Neutrophil (primary cell): ENCODE measurements around the gene KLF7.

Experiments
- H3K27ac ChIP-seq: fragments of 200-600 bp; sonication (generic); 2 replicates; pipeline ENCODE4 v1.5.1; 2016; ENCODE audit warnings: mild to moderate bottlenecking, moderate library complexity
- H3K27me3 ChIP-seq: fragments of 200-600 bp; sonication (generic); 2 replicates; pipeline ENCODE4 v1.6.0; 2016; ENCODE audit warnings: mild to moderate bottlenecking
- H3K36me3 ChIP-seq: fragments of 200-600 bp; sonication (generic); 2 replicates; pipeline ENCODE4 v1.5.1; 2017
- H3K4me1 ChIP-seq, 2 experiments: fragments of 200-600 bp in 1 of 2; sonication (generic) in 1 of 2; 1 replicate in 1 of 2; 2 replicates in 1 of 2; pipeline versions ENCODE4 v1.5.1 to v1.6.1; 2013 to 2016; ENCODE audit warnings: low read depth in 1 of 2, low read length in 1 of 2, mild to moderate bottlenecking in 1 of 2, moderate library complexity in 1 of 2; ENCODE audit not compliant: control insufficient read depth in 1 of 2, insufficient read depth in 1 of 2
- H3K4me3 ChIP-seq, 2 experiments: fragments of 200-600 bp in 1 of 2; sonication (generic) in 1 of 2; 1 replicate in 1 of 2; 2 replicates in 1 of 2; pipeline ENCODE4 v1.5.1; 2013 to 2016; ENCODE audit warnings: low read depth in 1 of 2, low read length in 1 of 2, mild to moderate bottlenecking in 1 of 2, moderate library complexity in 1 of 2
- H3K9me3 ChIP-seq: fragments of 200-600 bp; sonication (generic); 2 replicates; pipeline ENCODE4 v1.5.1; 2016
- TF ChIP-seq, protein P1 (sequence below): fragments of 200-600 bp; sonication (generic); IDR thresholded peaks from 2 replicates; pipeline ENCODE4 v1.5.1; 2016; ENCODE audit warnings: antibody characterized with exemption

KLF7 gene

DNA sequence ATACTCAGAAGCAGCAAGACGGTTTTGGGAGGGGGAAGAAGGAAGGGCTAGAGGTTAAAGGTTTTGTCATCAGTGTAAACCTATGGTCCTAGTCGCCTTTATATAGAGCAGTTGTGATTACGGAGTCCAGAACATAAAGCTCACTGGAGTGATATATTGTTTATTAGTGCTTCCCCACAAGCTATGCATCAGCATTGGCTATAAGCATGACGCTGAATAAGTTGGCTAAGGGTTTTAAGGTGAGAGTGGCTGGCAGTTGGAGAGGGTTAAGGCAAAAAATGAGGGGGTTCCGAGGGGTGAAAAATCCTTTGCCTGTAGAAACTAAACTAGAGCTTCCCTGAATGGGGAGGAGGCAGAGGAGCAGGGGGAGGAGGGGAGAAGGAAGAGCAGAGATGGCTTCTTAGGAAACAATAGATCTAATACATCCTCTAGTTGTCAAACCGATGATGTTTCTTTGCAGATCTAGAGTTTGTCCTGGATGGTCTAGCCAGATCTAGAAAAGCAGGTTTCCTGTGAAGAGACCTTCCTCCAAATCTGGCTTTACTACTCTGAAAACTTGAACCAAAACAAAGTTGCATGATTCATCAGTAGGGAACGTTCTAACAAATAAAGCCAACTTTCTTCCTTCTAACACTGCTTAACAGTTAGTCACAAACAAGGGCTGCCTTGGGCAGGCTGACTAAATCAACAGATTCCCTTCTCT is 2.5 kb downstream of the KLF7 start:
- Histone ChIP-seq H3K27ac (peak overlapping the region; percentile 99), H3K4me3 (peak overlapping the region; percentile 88 to 93), H3K36me3 (no peaks in the 10 kb centered on the region), H3K4me1 (peaks cover 67 to 77% of the 10 kb centered on the region in 2 experiments), H3K27me3 (no peaks in the 10 kb centered on the region), H3K9me3 (no peaks in the 10 kb centered on the region)
- TF ChIP-seq, protein P1, sequence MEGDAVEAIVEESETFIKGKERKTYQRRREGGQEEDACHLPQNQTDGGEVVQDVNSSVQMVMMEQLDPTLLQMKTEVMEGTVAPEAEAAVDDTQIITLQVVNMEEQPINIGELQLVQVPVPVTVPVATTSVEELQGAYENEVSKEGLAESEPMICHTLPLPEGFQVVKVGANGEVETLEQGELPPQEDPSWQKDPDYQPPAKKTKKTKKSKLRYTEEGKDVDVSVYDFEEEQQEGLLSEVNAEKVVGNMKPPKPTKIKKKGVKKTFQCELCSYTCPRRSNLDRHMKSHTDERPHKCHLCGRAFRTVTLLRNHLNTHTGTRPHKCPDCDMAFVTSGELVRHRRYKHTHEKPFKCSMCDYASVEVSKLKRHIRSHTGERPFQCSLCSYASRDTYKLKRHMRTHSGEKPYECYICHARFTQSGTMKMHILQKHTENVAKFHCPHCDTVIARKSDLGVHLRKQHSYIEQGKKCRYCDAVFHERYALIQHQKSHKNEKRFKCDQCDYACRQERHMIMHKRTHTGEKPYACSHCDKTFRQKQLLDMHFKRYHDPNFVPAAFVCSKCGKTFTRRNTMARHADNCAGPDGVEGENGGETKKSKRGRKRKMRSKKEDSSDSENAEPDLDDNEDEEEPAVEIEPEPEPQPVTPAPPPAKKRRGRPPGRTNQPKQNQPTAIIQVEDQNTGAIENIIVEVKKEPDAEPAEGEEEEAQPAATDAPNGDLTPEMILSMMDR: no peak

DNA sequence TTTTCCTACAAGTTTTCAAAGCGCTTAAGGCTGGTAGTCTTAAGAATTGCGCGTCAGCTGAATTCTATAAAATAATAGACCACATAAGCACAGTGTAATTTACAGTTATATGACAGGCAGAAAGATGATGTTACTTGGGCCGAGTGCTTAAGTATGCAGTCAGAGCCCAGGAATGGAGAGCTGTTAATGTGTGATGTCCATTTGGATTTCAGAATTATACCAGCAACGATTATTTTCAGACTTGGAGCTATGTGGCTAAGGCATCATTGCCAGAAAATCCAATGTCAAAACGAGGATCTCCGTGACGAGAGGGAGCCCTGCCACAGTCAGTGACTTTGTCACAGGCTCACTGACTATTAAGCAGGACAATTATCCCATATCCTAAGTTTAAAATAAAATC is 3.4 kb downstream of the KLF7 start:
- H3K4me1 ChIP-seq: peaks cover 67 to 77% of the 10 kb centered on the region in 2 experiments
- H3K36me3 ChIP-seq: no peaks in the 10 kb centered on the region
- peak overlapping the region; percentile 99 for H3K27ac ChIP-seq
- TF ChIP-seq, protein P1: no peak
- no peaks in the 10 kb centered on the region for H3K27me3 ChIP-seq
- H3K4me3 ChIP-seq: peak overlapping the region in 1 of 2 experiments; percentile 88
- no peaks in the 10 kb centered on the region for H3K9me3 ChIP-seq

DNA sequence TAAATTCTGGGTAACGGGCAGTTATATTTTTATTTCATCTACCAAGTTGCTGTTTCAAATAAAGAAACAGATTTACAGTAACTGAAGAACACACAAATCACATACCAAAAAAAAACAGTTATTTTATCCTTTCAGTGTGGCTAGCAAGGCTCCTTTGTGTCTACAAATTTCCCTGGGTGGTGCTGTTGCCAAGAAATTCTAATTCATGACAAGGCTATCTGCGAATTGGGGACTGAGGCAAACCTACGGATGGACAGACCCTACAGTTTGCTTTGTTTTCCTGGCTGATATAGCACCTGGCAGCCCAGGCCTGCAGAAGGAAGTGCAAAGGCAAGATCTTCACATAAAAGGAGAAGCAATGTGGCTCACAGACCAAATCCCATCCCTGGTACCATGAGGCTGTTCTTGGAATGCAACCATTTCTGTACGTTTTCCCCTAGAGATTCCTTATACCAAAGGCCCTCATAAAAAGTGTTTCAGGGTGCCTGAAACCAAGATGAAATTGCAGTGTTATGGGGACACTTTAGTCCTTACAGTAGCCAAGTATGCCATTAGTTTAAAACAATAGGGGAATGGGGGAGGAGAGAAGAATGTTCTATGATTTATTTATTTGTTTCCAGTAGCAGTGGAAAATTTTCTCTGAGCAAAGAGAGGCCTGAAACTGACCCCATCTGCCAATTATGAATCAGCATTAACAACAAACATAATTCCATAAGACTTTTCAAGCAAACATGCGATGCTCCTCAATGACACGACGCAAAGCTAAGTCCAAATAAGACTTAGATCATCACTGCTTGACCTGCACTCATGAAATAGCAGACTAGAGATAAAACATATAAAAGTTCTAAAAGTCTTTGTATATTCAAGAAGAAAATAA is 4.3 kb downstream of the KLF7 start:
- peak overlapping the region in 1 of 2 experiments; percentile 88 for H3K4me3 ChIP-seq
- TF ChIP-seq, protein P1: no peak
- H3K27me3 ChIP-seq: no peaks in the 10 kb centered on the region
- H3K4me1 ChIP-seq: peaks cover 70 to 81% of the 10 kb centered on the region in 2 experiments
- H3K36me3 ChIP-seq: no peaks in the 10 kb centered on the region
- H3K27ac ChIP-seq: peak overlapping the region; percentile 99
- no peaks in the 10 kb centered on the region for H3K9me3 ChIP-seq

DNA sequence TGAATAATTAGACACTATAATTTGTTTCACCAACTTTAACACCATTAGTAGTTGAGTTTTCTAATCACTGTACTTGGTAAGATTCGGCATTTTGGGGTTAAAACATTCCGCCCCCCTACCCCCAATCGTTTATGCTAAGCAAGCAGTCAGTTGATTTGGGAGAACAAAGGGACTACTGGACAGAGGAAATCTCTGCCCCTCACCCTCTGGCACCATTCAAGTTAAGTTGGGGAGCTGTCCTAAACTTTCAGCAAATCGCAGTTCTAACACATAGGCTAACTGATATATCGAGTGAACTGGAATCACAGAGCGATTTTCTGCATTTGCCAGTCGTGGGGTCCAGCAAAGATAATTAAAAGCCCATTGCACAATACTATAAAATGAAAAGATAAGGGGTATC is 5.6 kb downstream of the KLF7 start:
- H3K4me1 ChIP-seq: peaks cover 84 to 95% of the 10 kb centered on the region in 2 experiments
- TF ChIP-seq, protein P1: no peak

DNA sequence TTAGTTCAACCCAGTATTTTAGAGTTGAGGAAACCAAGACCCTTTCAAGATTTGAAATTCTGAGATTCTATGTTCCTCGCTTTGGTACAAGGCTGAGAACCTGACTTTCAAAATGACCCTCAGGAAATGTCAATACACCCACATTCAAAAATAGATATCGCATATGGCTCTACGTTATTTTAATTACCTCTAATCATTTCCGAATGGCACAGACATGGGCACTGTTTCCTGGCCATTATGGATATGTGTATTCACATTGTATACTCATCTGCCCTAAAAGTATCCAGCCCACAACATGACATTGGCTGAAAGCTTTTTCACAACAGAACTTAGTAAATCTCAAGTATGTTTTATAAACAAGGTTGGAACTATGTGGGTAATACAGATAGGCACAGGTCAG is 6.7 kb downstream of the KLF7 start:
- Histone ChIP-seq H3K4me3 (no peak overlapping the region), H3K27ac (peak overlapping the region; percentile 80), H3K27me3 (no peaks in the 10 kb centered on the region), H3K36me3 (no peaks in the 10 kb centered on the region), H3K4me1 (peaks cover 95 to 100% of the 10 kb centered on the region in 2 experiments), H3K9me3 (no peaks in the 10 kb centered on the region)
- TF ChIP-seq, protein P1: no peak

More for the DNA sequence above, 5.6 kb downstream of the KLF7 start:
- H3K4me3 ChIP-seq: no peak overlapping the region
- no peaks in the 10 kb centered on the region for H3K27me3 ChIP-seq
- no peaks in the 10 kb centered on the region for H3K36me3 ChIP-seq
- H3K27ac ChIP-seq: peak overlapping the region; percentile 99
- H3K9me3 ChIP-seq: no peaks in the 10 kb centered on the region
